ENCODE measurements around the gene NEIL1.

Gene NEIL1

DNA sequence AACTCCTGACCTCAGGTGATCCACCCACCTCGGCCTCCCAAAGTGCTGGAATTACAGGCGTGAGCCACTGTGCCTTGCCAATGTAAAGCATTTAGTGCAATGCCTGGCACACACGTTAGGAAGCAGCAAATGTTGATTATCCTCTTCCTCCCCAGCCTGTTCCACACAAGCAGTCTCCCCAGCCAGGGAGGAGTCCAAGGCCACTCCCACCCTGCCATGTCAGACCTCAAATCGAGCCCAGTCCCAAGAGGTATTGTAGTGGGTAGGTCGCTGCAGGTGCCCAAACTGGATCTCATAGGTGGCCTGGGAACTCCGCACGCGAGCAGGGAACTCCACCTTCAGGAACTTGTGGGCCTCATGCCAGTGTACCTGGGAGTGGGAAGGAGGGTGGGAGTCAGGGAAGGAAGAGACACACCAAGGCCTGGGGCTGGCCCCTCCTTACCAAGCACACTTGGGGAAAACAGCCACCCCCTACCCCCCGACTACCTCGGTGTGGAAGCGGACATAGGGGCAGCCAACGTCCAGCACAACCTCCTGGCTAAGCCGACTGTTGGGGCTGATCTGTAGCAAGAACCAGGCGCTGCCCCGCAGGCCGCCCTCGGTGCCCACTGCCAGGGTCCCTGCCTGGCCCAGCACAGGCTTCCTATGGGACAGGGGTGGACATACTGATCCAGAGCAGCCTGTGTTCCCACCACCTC lies 11.3 kb downstream of the NEIL1 start:
- DNase-seq: no peak

DNA sequence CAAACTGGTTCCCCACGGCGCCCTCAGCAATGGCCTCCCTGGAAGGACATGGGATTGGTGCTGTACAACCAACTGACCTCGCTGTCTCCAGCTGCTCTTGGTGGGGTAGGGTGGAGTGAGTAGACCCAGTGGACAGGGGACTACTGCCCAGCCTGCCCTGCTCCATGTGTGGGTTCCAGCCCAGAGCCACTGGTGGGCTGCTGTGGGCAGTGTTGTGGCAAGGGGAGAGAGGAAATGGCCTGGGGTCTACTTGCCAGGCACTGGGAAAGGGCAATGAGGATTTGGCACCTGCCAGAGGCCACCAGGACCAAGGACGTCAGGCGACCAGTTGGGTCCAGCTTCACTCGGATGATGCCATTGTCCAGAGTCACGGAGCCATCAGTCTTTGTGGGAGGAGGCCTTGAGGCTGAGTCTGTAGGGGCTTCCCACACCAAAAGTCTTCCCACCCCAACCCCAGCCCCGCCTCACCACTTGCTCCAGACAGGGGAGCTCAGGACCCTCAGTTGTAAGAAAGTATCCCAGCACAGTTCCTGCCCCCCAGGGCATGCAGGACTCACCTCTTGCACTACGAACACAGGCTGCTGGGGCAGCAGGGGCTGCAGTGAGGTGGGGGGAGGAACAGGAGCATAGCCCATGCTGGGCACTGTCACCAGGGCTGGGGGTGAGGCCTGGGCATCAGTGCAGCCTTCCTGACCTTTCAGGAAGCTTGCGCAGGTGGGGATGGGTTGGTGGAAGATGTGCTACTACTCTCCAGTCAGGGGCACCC lies 12.1 kb downstream of the NEIL1 start:
- DNase-seq: no peak

DNA sequence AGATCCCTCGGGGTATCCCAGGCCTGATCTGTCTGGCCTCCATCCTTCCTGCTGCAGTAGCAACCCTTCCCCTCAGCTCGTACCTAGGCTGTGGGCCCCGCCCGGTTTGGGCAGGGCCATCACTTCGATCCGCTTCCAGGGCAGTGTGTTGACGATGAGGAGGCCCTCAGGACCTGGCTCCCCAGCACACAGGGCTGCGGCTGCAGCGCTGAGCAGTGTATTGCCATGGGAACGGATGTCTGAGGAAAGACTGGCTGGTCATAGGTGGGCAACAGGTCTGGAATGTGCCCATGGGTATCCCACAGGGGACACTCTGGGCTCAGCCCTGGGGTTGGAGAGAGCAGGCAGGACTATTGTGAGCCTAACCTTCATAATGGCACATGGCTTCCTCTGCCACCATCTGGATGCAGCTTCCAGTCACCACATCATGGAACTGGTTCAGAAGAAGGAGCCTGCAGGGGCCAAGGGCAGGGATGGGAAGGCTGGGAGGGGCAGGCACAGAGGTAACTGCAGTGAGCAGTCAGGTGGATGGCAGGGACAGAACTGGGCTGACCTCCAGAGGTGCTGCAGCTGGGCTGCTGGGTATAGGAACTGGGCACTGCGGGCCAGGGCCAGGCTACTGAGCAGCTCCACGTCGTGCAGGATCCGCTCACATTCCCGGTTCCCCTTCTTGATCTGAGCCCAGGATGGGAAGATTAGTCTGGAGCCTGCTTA lies 12.9 kb downstream of the NEIL1 start:
- DNase-seq: no peak

DNA sequence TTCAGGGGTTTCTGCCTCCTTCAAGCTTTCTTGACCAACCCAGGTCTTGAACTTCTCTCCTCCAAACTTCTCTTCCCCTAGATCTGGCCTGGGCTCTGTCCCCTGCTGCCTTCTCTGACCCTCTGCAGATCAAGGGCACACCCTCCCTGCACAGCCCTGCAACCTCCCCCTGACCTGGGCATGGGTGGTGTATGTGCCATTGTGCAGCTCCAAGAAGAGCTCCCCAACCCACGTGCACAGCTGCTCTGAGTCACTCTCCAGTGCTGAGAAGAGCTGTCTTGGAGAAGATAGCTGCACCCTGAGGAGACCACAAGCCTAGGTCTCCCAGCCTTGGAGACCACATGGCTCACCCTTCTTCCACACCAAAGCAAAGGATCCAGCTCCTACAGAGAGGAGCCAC lies 13.6 kb downstream of the NEIL1 start:
- no peak for DNase-seq

DNA sequence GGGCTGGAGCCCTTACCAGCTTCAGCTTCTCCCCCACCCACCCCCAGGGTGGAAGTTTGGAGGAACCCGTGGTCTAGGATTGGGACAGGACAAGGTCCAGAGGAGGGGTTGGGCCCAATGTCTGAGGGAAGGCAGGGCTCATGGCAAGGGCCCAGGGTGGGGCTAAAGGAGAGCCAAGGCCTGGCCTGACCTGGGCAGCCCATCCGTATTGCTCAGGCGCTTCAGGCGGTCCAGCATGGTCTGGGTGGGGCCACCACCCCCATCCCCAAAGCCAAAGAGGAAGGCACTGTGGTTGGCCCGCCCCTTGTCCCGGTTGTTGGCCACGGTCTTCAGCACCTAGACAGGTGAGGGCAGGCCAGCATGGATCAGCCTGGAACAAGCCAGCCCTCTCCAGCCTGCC lies 14.0 kb downstream of the NEIL1 start:
- DNase-seq: no peak

DNA sequence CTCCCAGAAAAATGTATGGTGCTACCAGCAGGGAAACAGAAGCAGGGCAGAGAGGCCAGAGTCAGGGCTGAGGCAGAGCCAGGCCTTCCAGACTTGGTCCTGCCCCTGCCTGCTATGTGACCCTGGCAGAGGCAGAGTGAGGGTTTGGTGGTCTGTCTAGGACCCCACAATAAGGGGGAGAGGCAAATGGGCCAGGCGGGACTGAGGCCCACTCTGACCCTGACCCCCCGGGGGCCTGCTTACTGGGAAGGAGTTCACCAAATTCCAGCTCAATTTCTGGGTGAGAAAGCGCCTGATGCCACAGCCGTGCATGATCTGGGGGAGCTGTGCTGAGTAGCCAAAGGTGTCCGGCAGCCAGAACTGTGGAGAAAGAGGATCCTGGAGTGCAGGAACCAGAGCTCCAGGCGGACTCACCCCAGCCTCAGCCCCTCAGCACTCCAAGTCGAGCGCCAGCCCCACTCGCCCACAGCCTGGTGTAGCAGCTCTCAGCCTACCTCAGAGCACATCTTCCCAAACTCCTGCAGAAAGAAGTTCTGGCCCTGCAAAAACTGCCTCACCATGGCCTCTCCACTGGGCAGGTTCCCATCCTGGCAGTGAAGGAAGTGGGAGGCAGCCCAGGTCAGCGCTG lies 14.6 kb downstream of the NEIL1 start:
- DNase-seq: no peak

DNA sequence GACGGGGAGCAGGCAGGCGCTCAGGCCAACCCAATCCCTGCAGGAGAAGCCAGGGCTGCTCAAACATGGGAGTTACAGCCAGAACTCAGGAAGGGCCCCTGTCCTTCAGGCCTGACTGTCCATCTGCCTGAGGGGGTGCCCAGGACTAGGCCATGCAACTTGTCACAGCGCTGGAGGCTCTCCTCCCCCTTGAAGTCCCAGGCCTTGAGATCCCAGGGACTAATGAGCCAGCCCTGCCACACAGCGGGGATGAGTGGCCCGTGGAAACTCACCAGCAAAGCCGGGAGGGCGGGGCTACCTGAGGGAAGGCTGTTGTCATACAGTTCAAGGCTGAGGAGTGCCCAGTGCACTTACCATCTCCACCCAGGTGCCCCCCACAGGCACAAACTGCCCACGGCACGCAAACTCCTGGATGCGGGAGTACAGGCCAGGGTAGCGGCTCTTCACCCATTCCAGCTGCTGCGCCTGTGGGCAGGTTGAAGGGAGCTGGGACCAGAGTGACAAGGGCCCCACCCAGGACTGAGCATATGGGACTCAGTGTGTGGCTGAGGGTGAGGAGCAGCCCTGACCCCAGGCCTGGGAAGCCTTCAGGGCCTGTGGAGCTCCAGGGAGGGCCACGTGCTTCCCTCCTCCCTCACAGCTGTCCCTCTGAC lies 15.3 kb downstream of the NEIL1 start:
- DNase-seq: no peak

GRCh38 chr15:75362642-75363249 lies 15.9 kb downstream of the NEIL1 start:
- no peak for DNase-seq

DNA sequence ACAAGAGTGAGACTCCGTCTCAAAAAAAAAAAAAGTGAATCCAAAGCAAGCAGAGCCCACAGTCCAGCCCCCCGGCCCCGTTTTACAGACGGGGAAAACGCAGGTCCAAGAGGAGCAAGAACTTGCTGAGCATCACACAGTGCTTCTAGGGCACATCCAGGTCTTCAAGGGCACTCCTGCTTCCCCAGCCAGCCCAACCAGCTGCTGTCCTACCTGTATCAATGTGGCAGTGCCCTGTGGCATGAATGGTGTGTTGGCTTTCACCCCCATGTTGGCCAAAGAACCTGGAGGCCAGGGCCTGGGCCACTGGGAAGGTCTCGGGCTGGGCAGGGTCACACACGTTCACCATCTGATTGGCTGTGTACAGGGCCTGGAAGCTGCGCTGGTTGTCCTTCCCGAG lies 16.9 kb downstream of the NEIL1 start:
- DNase-seq: no peak

GRCh38 chr15:75364881-75365280 lies 18.0 kb downstream of the NEIL1 start:
- DNase-seq: no peak

- DNase-seq: no peak
Measured at GRCh38 chr15:75366163-75366562, 19.3 kb downstream of the NEIL1 start.

DNA sequence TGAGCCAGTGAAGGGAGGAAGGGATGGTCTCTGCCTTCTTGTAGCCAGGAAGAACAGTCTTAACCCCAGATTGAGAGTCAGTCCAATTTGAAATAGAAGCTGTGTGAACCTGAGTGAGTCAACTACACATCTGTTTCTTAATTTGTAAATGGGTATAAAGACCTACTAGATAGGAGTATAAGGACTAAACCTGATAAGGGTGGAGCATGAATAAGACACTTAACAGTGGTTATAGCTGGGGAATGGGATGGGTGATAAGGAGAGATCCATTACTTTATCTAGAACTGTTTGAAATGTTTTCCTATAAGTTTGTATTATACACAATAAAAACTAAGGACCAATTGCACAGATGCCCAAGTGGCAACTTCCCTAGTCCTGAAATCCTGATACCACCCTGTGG lies 20.2 kb downstream of the NEIL1 start:
- DNase-seq: no peak

DNA sequence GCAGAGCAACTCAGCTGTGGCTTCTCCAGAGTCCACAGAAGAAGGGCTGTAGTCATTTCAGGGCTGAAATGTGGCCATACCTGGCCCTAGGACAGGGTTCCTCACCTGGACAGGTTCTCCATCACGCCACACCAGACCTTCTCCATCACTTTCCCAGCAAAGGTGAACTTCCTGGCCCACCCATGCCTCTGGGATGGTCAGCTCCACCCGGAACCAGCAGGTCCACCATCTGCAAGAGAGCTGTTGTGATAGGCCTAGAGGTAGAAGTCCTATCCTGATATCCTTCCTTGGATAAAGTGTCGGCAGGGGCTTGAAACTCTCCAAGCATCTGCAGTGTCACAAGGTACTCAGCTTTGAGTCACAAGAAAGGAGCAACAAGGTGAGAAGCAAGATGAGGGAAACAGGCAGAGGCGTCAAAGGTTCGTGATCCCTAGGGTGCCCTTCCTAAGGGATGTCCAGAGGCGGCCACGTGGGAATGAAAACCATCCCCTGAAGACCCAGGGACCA lies 20.6 kb downstream of the NEIL1 start:
- no peak for DNase-seq

DNA sequence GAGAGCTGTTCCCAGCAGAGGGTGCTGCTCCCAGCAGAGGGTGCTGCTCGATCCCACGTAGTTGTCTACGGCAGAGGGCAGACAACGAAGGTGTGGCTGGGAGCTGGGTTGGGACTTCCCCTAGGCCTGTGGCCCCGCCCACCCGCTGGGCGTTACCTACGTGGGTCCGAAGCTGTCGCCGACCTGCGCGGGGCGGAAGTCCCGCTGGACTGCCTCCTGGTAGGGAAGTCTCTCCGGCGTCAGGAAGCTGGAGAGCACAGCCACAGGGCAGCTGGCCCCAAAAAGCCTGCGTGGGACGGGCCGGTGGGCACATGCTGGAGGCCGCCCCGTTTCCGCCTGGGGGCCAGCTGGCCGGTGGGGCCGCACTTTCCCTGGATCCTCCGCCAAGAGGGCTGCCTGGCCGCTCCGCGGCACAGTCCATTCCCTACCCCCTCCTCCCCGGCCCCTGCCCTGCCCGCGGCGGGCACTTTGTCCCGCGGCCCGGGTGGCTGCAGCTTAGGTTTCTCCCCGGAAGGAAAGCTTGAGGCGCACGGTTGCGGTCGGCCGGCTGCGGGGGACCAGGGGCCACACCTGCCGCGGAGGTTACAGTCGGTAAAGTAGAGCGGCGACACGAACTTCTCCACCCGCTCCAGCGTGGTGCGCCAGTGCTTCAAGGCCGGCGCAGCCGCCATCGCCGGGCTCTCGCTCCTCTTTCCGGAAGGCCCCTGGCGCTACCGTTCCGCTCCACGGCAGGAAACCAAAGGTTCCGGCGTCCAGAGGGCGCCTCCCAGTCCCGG lies 21.3 kb downstream of the NEIL1 start, which contains the start of gene MAN2C1:
Gene MAN2C1, minus strand, starts transcription at position 695 of the 776 bp plus-strand sequence. Its CDS starts 24 bp downstream, at position 671.
- DNase-seq: peak; percentile 95

DNA sequence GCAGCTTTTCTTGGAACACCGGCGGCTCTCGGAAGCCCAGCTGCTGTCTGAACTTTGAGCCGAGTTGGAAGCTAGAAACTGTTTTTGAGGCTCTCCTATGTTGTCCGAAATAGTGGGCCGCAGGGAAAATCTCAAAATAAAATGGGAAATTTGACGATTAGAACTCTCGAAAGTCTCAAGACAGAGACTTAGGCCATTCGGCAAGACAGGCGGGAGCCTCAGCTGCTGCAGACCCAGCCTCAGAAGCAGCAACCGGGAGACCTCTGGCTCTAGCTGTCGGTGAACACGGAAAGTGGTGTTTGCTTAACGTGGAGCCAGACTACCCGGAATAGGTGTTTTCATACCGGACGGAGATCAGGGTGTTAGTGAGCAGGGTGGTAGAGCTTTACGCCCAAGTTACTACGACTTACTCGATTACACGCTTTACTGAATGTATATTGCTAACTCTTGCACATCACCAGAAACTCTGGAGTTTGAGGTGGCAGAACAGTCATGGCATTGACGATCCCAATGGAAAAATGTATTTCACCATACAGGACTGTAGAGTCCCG lies 21.9 kb downstream of the NEIL1 start:
- DNase-seq: no peak

GRCh38 chr15:75369897-75370581 lies 23.2 kb downstream of the NEIL1 start:
- DNase-seq: no peak

DNA sequence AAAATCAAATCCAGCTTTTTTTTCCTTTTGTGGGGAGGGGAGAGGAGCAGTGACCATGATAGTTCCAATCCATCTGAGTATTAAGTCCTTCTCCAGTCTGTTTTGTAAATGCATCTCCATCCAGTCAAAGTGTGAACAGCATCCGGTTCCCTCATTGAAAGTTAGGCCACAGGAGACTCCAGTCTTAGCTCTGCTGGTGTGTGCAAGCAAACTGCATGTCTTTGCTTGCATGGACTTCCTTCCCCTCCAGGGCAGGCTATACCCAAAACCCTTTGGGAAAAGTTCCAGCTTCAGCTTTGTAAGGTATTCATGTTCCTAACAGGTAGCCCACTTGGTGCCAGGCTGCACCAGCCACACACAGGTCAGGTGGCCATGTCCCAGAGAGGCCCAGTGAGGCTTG lies 24.6 kb downstream of the NEIL1 start:
- no peak for DNase-seq

- DNase-seq: no peak
Measured at GRCh38 chr15:75371901-75372688, 25.3 kb downstream of the NEIL1 start.

DNA sequence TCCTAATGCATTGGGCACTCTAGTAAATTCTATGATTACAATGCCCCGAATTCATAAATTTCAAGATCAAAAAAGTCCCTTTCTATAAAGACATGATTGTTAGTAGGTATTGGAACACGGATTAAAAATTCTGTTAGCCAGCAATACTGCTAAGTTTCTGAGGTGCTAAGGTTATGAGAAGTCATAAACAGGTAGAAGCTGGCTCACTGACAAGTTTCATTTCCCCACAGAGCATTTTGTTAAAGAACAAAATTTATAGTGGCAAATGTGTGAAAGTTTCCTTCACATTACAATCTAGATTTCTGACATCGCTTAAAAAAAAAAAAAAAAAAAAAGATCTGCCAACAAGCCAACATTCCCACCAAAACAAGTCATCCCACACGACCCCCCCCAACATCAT lies 33.9 kb downstream of the NEIL1 start:
- DNase-seq: no peak

Data from femur (tissue), 1 donor.